Psoas muscle (tissue), 8 donors: Measurements from ENCODE around the gene ADORA1. TPM values are rescaled to one million over a fixed set of nuclear protein-coding genes. Genes with fewer than 3 reads are reported as not detected.
A peak's percentile ranks its signal among the peaks of the same experiment; 100 is the strongest.

ENCODE experiments used
- ATAC-seq, 4 donors: fragments of 200-7000 bp; cut with Tn5 transposase; one replicate each; pipeline ENCODE4 v1.9.1; 2020; ENCODE audit warnings: moderate library complexity in 3 of 4, mild to moderate bottlenecking in 2 of 4
- DNase-seq, 2 donors: peaks; one replicate each; pipeline ENCODE4 v3.0.0-alpha.2; 2020
- H3K27ac ChIP-seq: fragments of 200-600 bp; one replicate; pipeline ENCODE4 v1.8.0; 2022
- H3K27me3 ChIP-seq, 3 donors: fragments of 200-600 bp in 1 of 3; one replicate each; pipeline versions ENCODE4 v1.6.1 to v1.8.0; 2013 to 2022; ENCODE audit warnings: low read length in 2 of 3, mild to moderate bottlenecking in 2 of 3, moderate library complexity in 1 of 3; ENCODE audit not compliant: insufficient read depth in 3 of 3
- H3K36me3 ChIP-seq, 2 donors: fragments of 200-600 bp in 1 of 2; one replicate each; pipeline versions ENCODE4 v1.6.1 to v1.8.0; 2013 to 2022; ENCODE audit warnings: low read depth in 1 of 2, mild to moderate bottlenecking in 1 of 2, moderate library complexity in 1 of 2; ENCODE audit not compliant: insufficient read depth in 1 of 2
- H3K4me1 ChIP-seq: fragments of 200-600 bp; one replicate; pipeline ENCODE4 v1.8.0; 2022
- H3K4me3 ChIP-seq: fragments of 200-600 bp; one replicate; pipeline ENCODE4 v1.8.0; 2022; ENCODE audit warnings: mild to moderate bottlenecking
- H3K9me3 ChIP-seq: fragments of 200-600 bp; one replicate; pipeline ENCODE4 v1.8.0; 2022
- WGBS, 3 donors: extraction: QIAGEN DNeasy Blood & Tissue Kit; methylation state at CpG; one replicate each; pipeline versions ENCODE4 v1.1.6 to v1.1.7; 2013; 5-methylcytosine and 5-hydroxymethylcytosine counted together
- intact Hi-C, 2 donors: fragments of 100-400 bp; cut with DNase I; formaldehyde crosslinking; loops; one replicate each; pipeline versions ENCODE4 v1.11.0 to v1.14.2; 2022
- polyA plus RNA-seq, 3 donors: library from polyadenylated mRNA; stranded (reverse); fragments of 200-250 nt; gene quantifications; one replicate each; pipeline ENCODE4 v1.2.3, GENCODE V29; 2013
- total RNA-seq, 4 donors: library from RNA; stranded (reverse); fragmentation: NEBNext Ultra II Directional in 2 of 4; extraction: Animal tissue kit (Norgen Biotek cat#: 25700) in 2 of 4; gene quantifications; one replicate each; pipeline versions ENCODE4 v1.2.1 to v1.2.4, GENCODE V29; 2021 to 2023
- TF ChIP-seq, protein P1 (sequence below): fragments of 200-600 bp; IDR thresholded peaks from one replicate; pipeline ENCODE4 v1.8.0; 2022; ENCODE audit warnings: antibody characterized with exemption
- donor health status: healthy with polysubstance abuse.
- donor health status: DM: no; HTN: no; CAD: no; lungs with moderate emphysema.
- donor health status: Bipolar disorder and iron deficiency.
- donor health status: healthy.
- donor health status: DM: yes; HTN: yes; CAD: no.
- donor health status: DM: no; HTN: no; CAD: no.
- donor health status: DM: no; HTN: no; CAD: no.
- donor health status: DM: yes; HTN: yes; CAD: no.

The ADORA1 gene
- total and polyA plus RNA-seq, 7 donors = 1.1 to 10.4 (median 1.8) TPM

GRCh38 chr1:203167026-203167912, 39.7 kb downstream of the ADORA1 start:
- TF ChIP-seq, protein P1, sequence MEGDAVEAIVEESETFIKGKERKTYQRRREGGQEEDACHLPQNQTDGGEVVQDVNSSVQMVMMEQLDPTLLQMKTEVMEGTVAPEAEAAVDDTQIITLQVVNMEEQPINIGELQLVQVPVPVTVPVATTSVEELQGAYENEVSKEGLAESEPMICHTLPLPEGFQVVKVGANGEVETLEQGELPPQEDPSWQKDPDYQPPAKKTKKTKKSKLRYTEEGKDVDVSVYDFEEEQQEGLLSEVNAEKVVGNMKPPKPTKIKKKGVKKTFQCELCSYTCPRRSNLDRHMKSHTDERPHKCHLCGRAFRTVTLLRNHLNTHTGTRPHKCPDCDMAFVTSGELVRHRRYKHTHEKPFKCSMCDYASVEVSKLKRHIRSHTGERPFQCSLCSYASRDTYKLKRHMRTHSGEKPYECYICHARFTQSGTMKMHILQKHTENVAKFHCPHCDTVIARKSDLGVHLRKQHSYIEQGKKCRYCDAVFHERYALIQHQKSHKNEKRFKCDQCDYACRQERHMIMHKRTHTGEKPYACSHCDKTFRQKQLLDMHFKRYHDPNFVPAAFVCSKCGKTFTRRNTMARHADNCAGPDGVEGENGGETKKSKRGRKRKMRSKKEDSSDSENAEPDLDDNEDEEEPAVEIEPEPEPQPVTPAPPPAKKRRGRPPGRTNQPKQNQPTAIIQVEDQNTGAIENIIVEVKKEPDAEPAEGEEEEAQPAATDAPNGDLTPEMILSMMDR = no peak
- H3K4me1 ChIP-seq = no peaks in the 10 kb centered on the region
- H3K4me3 ChIP-seq = no peak overlapping the region
- H3K9me3 ChIP-seq = no peaks in the 10 kb centered on the region
- intact Hi-C loops = no loop called here
- no peaks in the 10 kb centered on the region for H3K27me3 ChIP-seq
- no peak overlapping the region for H3K27ac ChIP-seq
- WGBS, 3 donors = 83 to 91% (median 90%) methylated on average over 19 to 23 of the region's 23 CpGs
- peak in 1 of 4 donors; percentile 13 for ATAC-seq
- DNase-seq = no peak
- peaks cover 0 to 22% of the 10 kb centered on the region in 2 donors for H3K36me3 ChIP-seq

- 94 to 96% (median 95%) methylated on average over 5 of the region's 5 CpGs for WGBS, 3 donors
- TF ChIP-seq, protein P1 = no peak
- H3K27me3 ChIP-seq = no peaks in the 10 kb centered on the region
- H3K4me3 ChIP-seq = no peak overlapping the region
- DNase-seq = no peak
- intact Hi-C loops = no loop called here
- H3K9me3 ChIP-seq = no peaks in the 10 kb centered on the region
- no peak for ATAC-seq
- peaks cover 0 to 22% of the 10 kb centered on the region in 2 donors for H3K36me3 ChIP-seq
- H3K27ac ChIP-seq = no peak overlapping the region
- H3K4me1 ChIP-seq = peaks cover 3% of the 10 kb centered on the region
Measured at GRCh38 chr1:203167913-203168200, 40.3 kb downstream of the ADORA1 start.

DNA sequence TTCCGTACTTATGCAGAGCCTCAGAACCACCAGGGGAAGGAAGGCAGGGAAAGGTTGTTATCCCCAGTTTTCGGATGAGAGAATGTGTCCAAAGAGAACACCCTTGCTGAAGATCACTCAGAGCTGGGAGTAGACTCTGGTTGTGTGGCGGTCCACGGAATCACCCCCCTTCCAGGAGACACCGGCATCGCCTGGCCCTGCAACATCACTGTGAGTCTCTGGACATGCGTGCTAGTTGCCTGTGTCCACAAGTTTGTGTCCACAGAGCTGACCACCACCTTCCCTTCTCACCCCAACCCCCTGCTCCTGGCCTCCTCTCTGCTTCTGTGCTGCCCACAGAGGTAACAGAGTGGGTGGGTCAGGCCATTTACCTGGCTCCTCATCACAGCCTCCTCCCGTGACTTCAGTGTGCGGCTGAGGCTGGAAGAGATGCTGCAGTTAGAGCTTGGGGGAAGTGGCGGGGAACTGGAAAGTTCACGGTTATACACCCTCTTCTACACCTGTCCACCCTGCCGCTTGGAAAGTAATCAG, 40.8 kb downstream of the ADORA1 start:
- TF ChIP-seq, protein P1 = no peak
- peaks cover 0 to 22% of the 10 kb centered on the region in 2 donors for H3K36me3 ChIP-seq
- intact Hi-C loops = no loop called here
- peaks cover 8% of the 10 kb centered on the region for H3K4me1 ChIP-seq
- H3K27me3 ChIP-seq = no peaks in the 10 kb centered on the region
- peak in 1 of 2 donors; percentile 42 for DNase-seq
- ATAC-seq = no peak
- H3K4me3 ChIP-seq = no peak overlapping the region
- 93 to 97% (median 95%) methylated on average over 12 of the region's 12 CpGs for WGBS, 3 donors
- no peak overlapping the region for H3K27ac ChIP-seq
- no peaks in the 10 kb centered on the region for H3K9me3 ChIP-seq

GRCh38 chr1:203168991-203169390, 41.5 kb downstream of the ADORA1 start:
- ATAC-seq (no peak), DNase-seq (no peak)
- no peaks in the 10 kb centered on the region for H3K9me3 ChIP-seq
- intact Hi-C loops = no loop called here
- 92 to 95% (median 92%) methylated on average over 9 of the region's 9 CpGs for WGBS, 3 donors
- H3K36me3 ChIP-seq = peaks cover 0 to 22% of the 10 kb centered on the region in 2 donors
- no peak overlapping the region for H3K27ac ChIP-seq
- no peak overlapping the region for H3K4me3 ChIP-seq
- no peaks in the 10 kb centered on the region for H3K27me3 ChIP-seq
- TF ChIP-seq, protein P1 = no peak
- peaks cover 14% of the 10 kb centered on the region for H3K4me1 ChIP-seq
